Neuronal stem cell (in vitro differentiated cells): Measurements from ENCODE around the gene ANP32A.

Source experiments
- DNase-seq: peaks from one replicate; pipeline ENCODE4 v3.0.0-alpha.2; 2013; ENCODE audit warnings: low spot score
- H2AFZ ChIP-seq: one replicate; pipeline ENCODE4 v1.6.1; 2013; ENCODE audit warnings: mild to moderate bottlenecking, low read length, inconsistent platforms
- H2AK5ac ChIP-seq: 2 replicates; pipeline ENCODE4 v1.6.1; 2013; ENCODE audit warnings: low read depth, mild to moderate bottlenecking, inconsistent platforms, low read length, moderate library complexity, mixed read lengths
- H2BK120ac ChIP-seq: 2 replicates; pipeline ENCODE4 v1.6.1; 2013; ENCODE audit warnings: low read depth, mild to moderate bottlenecking, inconsistent platforms, low read length, moderate library complexity, mixed read lengths
- H2BK12ac ChIP-seq: one replicate; pipeline ENCODE4 v1.6.1; 2013; ENCODE audit warnings: low read length, inconsistent platforms
- H2BK15ac ChIP-seq: 2 replicates; pipeline ENCODE4 v1.6.1; 2013; ENCODE audit warnings: mild to moderate bottlenecking, low read length, inconsistent platforms, mixed read lengths
- H2BK5ac ChIP-seq: one replicate; pipeline ENCODE4 v1.6.1; 2013; ENCODE audit warnings: inconsistent platforms, mild to moderate bottlenecking, low read length, moderate library complexity
- H3K14ac ChIP-seq: one replicate; pipeline ENCODE4 v1.6.1; 2013; ENCODE audit warnings: low read length, inconsistent platforms
- H3K18ac ChIP-seq: 2 replicates; pipeline ENCODE4 v1.6.1; 2013; ENCODE audit warnings: low read length, inconsistent platforms
- H3K23ac ChIP-seq: 2 replicates; pipeline ENCODE4 v1.6.1; 2013; ENCODE audit warnings: low read depth, mild to moderate bottlenecking, mixed read lengths, low read length, inconsistent platforms; ENCODE audit not compliant: poor library complexity
- H3K27ac ChIP-seq: replicated peaks from 3 replicates; pipeline ENCODE4 v1.5.1; 2013; ENCODE audit warnings: low read length, inconsistent platforms
- H3K27me3 ChIP-seq, 3 experiments: 2 replicates each; pipeline ENCODE4 v1.6.1; 2013; ENCODE audit warnings: low read length in 3 of 3, mild to moderate bottlenecking in 2 of 3, inconsistent platforms in 1 of 3, low read depth in 1 of 3, mixed read lengths in 1 of 3, moderate library complexity in 1 of 3; ENCODE audit not compliant: control insufficient read depth in 3 of 3, insufficient read depth in 3 of 3
- H3K36me3 ChIP-seq, 2 donors: replicated peaks in 1 of 2; 2 replicates each; pipeline ENCODE4 v1.6.1; 2013; ENCODE audit warnings: low read length in 2 of 2; ENCODE audit not compliant: control insufficient read depth in 2 of 2, insufficient read depth in 2 of 2
- H3K4ac ChIP-seq: 2 replicates; pipeline ENCODE4 v1.6.1; 2013; ENCODE audit warnings: inconsistent platforms, mild to moderate bottlenecking, low read length, moderate library complexity
- H3K4me1 ChIP-seq, 2 donors: 1 replicate in 1 of 2; 2 replicates in 1 of 2; pipeline ENCODE4 v1.6.1; 2013; ENCODE audit warnings: low read length in 2 of 2, low read depth in 1 of 2; ENCODE audit not compliant: control insufficient read depth in 2 of 2, insufficient read depth in 1 of 2
- H3K4me2 ChIP-seq: one replicate; pipeline ENCODE4 v1.6.1; 2013; ENCODE audit warnings: mild to moderate bottlenecking, low read length, inconsistent platforms; ENCODE audit not compliant: insufficient read depth, poor library complexity, severe bottlenecking
- H3K4me3 ChIP-seq, 2 donors: 2 replicates each; pipeline ENCODE4 v1.5.1; 2013; ENCODE audit warnings: low read length in 2 of 2, mild to moderate bottlenecking in 2 of 2, inconsistent platforms in 1 of 2, moderate library complexity in 1 of 2
- H3K79me1 ChIP-seq: one replicate; pipeline ENCODE4 v1.6.1; 2013; ENCODE audit warnings: low read depth, mild to moderate bottlenecking, inconsistent platforms, low read length, moderate library complexity
- H3K9ac ChIP-seq: one replicate; pipeline ENCODE4 v1.6.1; 2013; ENCODE audit warnings: mild to moderate bottlenecking, low read depth, low read length, inconsistent platforms; ENCODE audit not compliant: poor library complexity
- H3K9me3 ChIP-seq, 2 donors: replicated peaks in 1 of 2; 2 replicates each; pipeline versions ENCODE3 to v1.6.1; 2013; ENCODE audit warnings: low read length in 2 of 2, mild to moderate bottlenecking in 2 of 2, inconsistent platforms in 1 of 2, low read depth in 1 of 2, mixed read lengths in 1 of 2, moderate library complexity in 1 of 2; ENCODE audit not compliant: control insufficient read depth in 2 of 2, insufficient read depth in 1 of 2
- H4K8ac ChIP-seq: one replicate; pipeline ENCODE4 v1.6.1; 2013; ENCODE audit warnings: low read depth, mild to moderate bottlenecking, inconsistent platforms, low read length, moderate library complexity
- H4K91ac ChIP-seq: one replicate; pipeline ENCODE4 v1.6.1; 2013; ENCODE audit warnings: low read length, low read depth, mild to moderate bottlenecking, inconsistent platforms; ENCODE audit not compliant: poor library complexity
- WGBS, 2 donors: extraction: QIAGEN DNeasy Blood & Tissue Kit; methylation state at CpG; one replicate each; pipeline ENCODE4 v1.1.7; 2013; ENCODE audit warnings: missing lambda C conversion rate in 2 of 2, mixed read lengths in 1 of 2; ENCODE audit not compliant: insufficient read length in 2 of 2, insufficient replicate concordance in 1 of 2; ENCODE audit errors: extremely low coverage in 2 of 2; 5-methylcytosine and 5-hydroxymethylcytosine counted together

Gene ANP32A

GRCh38 chr15:68749365-68749764, 71.3 kb downstream of the ANP32A start:
- no peak for DNase-seq
- no peak overlapping the region for H4K8ac ChIP-seq

GRCh38 chr15:68743256-68743655, 77.4 kb downstream of the ANP32A start:
- no CpG with 5 or more reads among the region's 3 CpGs for WGBS, 2 donors
- Histone ChIP-seq H3K79me1 (no peaks in the 10 kb centered on the region), H2AK5ac (no peak overlapping the region), H2BK15ac (no peak overlapping the region), H2BK120ac (no peak overlapping the region), H3K9ac (no peak overlapping the region), H2AFZ (no peak overlapping the region), H3K14ac (no peak overlapping the region), H3K9me3 (no peaks in the 10 kb centered on the region), H3K4me1 (no peaks in the 10 kb centered on the region), H3K23ac (no peak overlapping the region), H4K8ac (no peak overlapping the region), H4K91ac (no peak overlapping the region), H2BK12ac (no peak overlapping the region), H3K4ac (no peak overlapping the region), H3K27me3 (no peaks in the 10 kb centered on the region), H3K18ac (no peak overlapping the region), H3K4me3 (no peak overlapping the region), H3K4me2 (no peak overlapping the region), H3K27ac (no peak overlapping the region), H2BK5ac (no peak overlapping the region), H3K36me3 (no peaks in the 10 kb centered on the region)
- no peak for DNase-seq

More at GRCh38 chr15:68749365-68749764, 71.3 kb downstream of the ANP32A start:
- H2BK5ac ChIP-seq, result no peak overlapping the region
- H3K4me1 ChIP-seq, result no peaks in the 10 kb centered on the region
- H2AFZ ChIP-seq, result no peak overlapping the region
- H3K27me3 ChIP-seq, result no peaks in the 10 kb centered on the region
- H2BK120ac ChIP-seq, result no peak overlapping the region
- H3K79me1 ChIP-seq, result no peaks in the 10 kb centered on the region
- no peak overlapping the region for H2AK5ac ChIP-seq
- H2BK12ac ChIP-seq, result no peak overlapping the region
- no peak overlapping the region for H3K23ac ChIP-seq
- no peak overlapping the region for H3K4me3 ChIP-seq
- H3K18ac ChIP-seq, result no peak overlapping the region
- no peaks in the 10 kb centered on the region for H3K36me3 ChIP-seq
- H3K14ac ChIP-seq, result no peak overlapping the region
- no peaks in the 10 kb centered on the region for H3K9me3 ChIP-seq
- no CpG with 5 or more reads among the region's 7 CpGs for WGBS, 2 donors
- H4K91ac ChIP-seq, result no peak overlapping the region
- no peak overlapping the region for H3K27ac ChIP-seq
- no peak overlapping the region for H3K9ac ChIP-seq
- no peak overlapping the region for H3K4ac ChIP-seq
- no peak overlapping the region for H2BK15ac ChIP-seq
- H3K4me2 ChIP-seq, result no peak overlapping the region

- H2BK5ac ChIP-seq, result no peak overlapping the region
- DNase-seq, result no peak
- H3K27me3 ChIP-seq, result peaks cover 0 to 3% (median 0%) of the 10 kb centered on the region in 3 experiments
- H2BK12ac ChIP-seq, result no peak overlapping the region
- H3K18ac ChIP-seq, result no peak overlapping the region
- H3K4me1 ChIP-seq, result no peaks in the 10 kb centered on the region
- H3K79me1 ChIP-seq, result no peaks in the 10 kb centered on the region
- no peak overlapping the region for H3K4me2 ChIP-seq
- H2AK5ac ChIP-seq, result no peak overlapping the region
- no peak overlapping the region for H3K9ac ChIP-seq
- H3K36me3 ChIP-seq, result no peaks in the 10 kb centered on the region
- no peak overlapping the region for H2BK15ac ChIP-seq
- H2AFZ ChIP-seq, result no peak overlapping the region
- H2BK120ac ChIP-seq, result no peak overlapping the region
- no peaks in the 10 kb centered on the region for H3K9me3 ChIP-seq
- H3K4me3 ChIP-seq, result no peak overlapping the region
- no peak overlapping the region for H4K8ac ChIP-seq
- H3K4ac ChIP-seq, result no peak overlapping the region
- WGBS, 2 donors, result 100% methylated on average over 1 of the region's 6 CpGs; no CpG with 5 or more reads in 1 of the 2 donors
- no peak overlapping the region for H3K23ac ChIP-seq
- no peak overlapping the region for H3K27ac ChIP-seq
- H4K91ac ChIP-seq, result no peak overlapping the region
- no peak overlapping the region for H3K14ac ChIP-seq
Observed at GRCh38 chr15:68739390-68740080, 81.2 kb downstream of the ANP32A start.

GRCh38 chr15:68735610-68736009, 85.1 kb downstream of the ANP32A start:
- H3K79me1 ChIP-seq, result no peaks in the 10 kb centered on the region
- no peak overlapping the region for H2BK5ac ChIP-seq
- H3K18ac ChIP-seq, result no peak overlapping the region
- H2BK12ac ChIP-seq, result no peak overlapping the region
- no peaks in the 10 kb centered on the region for H3K36me3 ChIP-seq
- no peaks in the 10 kb centered on the region for H3K9me3 ChIP-seq
- H3K23ac ChIP-seq, result no peak overlapping the region
- H3K27ac ChIP-seq, result no peak overlapping the region
- no peak overlapping the region for H2AFZ ChIP-seq
- H3K9ac ChIP-seq, result no peak overlapping the region
- no peak overlapping the region for H2AK5ac ChIP-seq
- H3K27me3 ChIP-seq, result peaks cover 0 to 12% (median 0%) of the 10 kb centered on the region in 3 experiments
- H2BK15ac ChIP-seq, result no peak overlapping the region
- H4K91ac ChIP-seq, result no peak overlapping the region
- H3K4me2 ChIP-seq, result no peak overlapping the region
- no peak for DNase-seq
- no peak overlapping the region for H3K4ac ChIP-seq
- H2BK120ac ChIP-seq, result no peak overlapping the region
- no peak overlapping the region for H3K14ac ChIP-seq
- no peak overlapping the region for H3K4me3 ChIP-seq
- no peak overlapping the region for H4K8ac ChIP-seq
- H3K4me1 ChIP-seq, result peaks cover 2 to 4% of the 10 kb centered on the region in 2 donors
